ENCODE results near the gene TOE1.
"Not testable (repeated sequence)": the region's sequence is repeated elsewhere in the genome, so short reads cannot be mapped to it uniquely, and the experiment has no call there.

Gene TOE1

DNA sequence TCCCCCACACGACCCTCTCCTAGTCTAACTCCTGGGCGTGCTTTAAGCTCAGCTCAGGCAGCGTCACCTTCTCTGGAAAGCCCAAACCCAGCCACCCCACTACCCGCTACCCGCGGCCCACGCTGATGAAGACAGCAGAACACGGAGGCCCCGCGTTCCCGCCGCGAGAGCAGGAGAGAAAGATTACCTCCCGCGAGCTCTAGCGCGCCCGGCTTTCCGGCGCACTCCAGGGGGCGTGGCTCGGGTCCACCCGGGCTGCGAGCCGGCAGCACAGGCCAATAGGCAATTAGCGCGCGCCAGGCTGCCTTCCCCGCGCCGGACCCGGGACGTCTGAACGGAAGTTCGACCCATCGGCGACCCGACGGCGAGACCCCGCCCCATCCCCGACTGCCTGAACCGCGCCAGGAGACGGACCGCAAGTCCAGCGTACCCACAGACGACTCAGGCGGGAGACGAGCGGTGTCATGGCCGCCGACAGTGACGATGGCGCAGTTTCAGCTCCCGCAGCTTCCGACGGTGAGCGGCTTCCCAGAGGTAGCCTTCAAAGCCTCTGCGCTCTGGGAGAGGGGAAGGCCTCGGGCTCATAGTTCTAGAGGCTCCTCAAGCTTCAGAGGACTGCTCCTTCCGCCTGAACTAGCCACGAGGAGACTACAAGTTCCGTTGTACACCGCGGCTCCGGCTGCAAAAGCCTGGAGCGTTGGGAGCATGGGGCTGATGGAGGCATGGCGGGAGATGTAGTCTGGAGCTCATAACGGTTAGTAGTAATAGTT lies at the start of gene TOE1, which contains the start of gene MUTYH:
Gene TOE1, plus strand, starts transcription at position 382 of the 770 bp plus-strand sequence. Its CDS starts 83 bp downstream, at position 465.
Gene MUTYH, minus strand, starts transcription at position 652 of the 770 bp plus-strand sequence. CDS start 5,935 bp downstream, outside the sequence.
- DNase-seq, result peak; percentile 89 to 96 (median 95)

- DNase-seq, result not testable (repeated sequence)
These were observed 49.0 kb upstream of the TOE1 start for GRCh38 chr1:45291002-45291401.

- DNase-seq, result no peak
These were observed 48.3 kb upstream of the TOE1 start for GRCh38 chr1:45291716-45292115.

- DNase-seq, result no peak
These were observed 42.2 kb upstream of the TOE1 start for GRCh38 chr1:45297666-45298356.

- no peak for DNase-seq
These were observed 40.7 kb upstream of the TOE1 start for GRCh38 chr1:45299296-45299695.

DNA sequence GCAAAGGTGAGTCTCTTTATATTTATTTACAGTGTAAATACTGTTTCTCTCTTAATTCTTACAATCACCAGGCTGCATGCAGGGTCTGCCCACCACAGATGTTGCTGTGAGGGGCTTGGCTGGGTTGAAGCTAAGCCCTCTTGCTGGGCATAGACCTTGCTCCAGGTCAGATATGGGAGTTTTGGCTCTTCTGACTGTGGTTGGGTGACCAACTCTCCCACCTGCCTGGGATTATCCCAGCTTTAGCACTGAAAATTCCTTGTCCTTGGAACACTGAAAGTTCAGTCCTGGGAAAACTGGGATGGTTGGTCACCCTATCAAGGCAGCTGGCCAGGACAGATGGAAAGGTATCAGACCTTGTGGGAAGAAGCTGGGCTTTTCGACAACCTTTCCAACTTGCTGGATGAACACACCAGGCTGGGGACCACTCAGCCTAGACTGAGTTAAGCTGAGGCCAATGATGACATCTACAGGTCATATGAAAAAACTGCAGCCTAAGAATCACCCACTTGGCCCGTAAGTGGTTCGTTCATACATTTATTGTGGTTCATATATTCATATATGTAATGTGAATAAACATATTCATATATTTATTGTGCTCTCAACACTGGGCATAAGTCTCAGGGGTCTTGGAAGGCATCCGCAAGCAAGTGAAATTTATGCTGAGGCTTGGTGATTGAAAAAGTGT lies 39.8 kb upstream of the TOE1 start:
- peak; percentile 68 to 83 (median 81) for DNase-seq

- DNase-seq, result no peak
These were observed 39.3 kb upstream of the TOE1 start for GRCh38 chr1:45300669-45300997.

DNA sequence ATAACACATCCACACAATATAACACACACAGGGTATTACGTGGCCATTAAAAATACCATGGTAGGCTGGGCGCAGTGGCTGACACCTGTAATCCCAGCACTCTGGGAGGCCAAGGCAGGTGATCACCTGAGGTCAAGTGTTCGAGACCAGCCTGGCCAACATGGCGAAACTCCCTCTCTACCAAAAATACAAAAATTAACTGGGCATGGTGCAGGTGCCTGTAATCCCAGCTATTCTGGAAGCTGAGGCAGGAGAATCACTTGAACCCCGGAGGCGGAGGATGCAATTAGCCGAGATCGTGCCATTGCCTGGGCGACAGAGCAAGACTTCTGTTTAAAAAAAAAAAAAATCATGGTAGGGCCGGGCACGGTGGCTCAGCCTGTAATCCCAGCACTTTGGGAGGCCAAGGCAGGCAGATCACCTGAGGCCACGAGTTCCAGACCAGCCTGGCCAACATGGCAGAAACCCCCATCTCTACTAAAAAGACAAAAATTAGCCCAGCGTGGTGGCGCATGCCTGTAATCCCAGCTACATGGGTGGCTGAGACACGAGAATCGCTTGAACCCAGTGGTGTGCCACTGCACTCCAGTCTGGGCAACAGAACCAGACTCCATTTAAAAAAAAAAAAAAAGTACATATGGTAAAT lies 37.3 kb upstream of the TOE1 start:
- no peak for DNase-seq

DNA sequence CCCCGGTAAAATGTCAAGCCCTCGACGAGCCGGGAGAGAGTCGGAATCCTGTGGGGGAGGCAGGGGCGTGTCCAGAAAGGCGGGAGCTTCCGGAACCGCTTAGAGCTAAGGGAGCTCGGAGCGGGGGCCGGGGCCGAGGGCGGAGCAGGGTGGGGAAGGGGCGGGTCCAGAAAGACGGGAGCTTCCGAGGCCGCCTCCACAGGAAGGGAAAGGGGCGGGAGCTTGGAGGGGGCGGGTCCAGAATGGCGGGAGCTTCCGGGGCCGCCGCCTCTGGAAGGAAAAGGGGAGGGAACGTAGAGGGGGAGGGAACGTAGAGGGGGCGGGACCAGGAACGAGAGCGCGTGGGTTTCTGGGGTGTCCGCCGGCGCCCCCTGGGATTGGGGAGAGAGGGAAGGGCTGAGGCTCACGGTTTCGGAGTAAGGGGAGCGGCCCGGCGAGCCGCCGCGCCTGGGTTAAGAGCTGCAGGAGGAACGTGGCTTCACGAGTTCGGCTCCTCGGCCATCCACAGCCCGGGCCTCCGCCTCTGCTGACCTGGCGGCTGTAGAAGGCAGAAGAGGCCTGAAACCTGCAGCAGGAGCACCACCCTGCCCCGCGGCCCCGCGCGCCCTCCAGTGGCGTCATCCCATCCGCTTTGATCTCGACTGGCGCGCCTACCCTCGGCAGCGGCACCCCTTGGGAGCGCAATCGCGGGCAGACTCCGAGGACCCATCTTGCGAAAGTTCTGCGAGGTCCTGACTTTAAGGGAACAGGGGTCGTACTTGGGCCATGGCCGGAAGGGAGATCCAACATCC lies 36.3 kb upstream of the TOE1 start:
- DNase-seq, result peak; percentile 98 to 99 (median 99)

DNA sequence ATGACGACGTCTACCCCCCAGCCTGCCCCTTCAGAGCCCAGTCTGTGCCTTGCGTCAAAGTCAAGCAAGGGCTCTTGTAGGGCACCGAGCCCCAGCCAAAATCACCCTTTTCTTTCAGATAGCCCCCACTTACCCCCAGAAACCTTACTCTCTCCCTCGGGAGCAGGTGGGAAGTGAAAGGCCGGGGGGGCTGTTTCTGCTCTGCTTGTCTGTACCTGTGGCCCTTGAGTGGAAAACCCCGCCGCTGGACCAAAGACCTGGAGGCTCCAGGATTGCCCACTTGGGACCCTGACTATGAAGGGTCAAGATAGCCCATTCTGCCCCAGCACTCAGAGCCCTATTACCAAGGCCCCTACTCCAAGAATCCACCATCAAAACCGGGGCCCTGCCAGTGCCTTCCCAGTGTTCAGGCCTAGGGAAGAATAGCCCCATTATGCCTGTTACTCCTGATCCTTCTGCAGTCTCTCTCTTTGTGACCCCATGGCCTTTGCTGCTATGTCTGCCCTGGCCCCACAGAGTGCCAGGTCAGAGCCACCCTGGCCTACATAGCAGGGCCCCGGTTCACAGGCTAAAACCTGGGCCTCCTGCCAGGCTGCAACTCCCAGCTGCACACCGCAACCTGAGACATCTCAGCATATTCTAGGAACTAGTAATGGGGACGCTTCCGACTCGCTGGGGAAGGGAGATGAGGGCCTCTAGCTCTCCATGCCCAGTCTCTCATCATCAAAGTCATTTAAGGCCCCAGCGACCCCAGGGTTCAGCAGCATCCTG lies 35.5 kb upstream of the TOE1 start:
- DNase-seq, result no peak

- no peak for DNase-seq
These were observed 34.7 kb upstream of the TOE1 start for GRCh38 chr1:45305231-45305630.

- DNase-seq, result peak in 1 of 3 donors; percentile 20
These were observed 33.7 kb upstream of the TOE1 start for GRCh38 chr1:45306319-45306718.

GRCh38 chr1:45306905-45307304 lies 33.1 kb upstream of the TOE1 start:
- no peak for DNase-seq

DNA sequence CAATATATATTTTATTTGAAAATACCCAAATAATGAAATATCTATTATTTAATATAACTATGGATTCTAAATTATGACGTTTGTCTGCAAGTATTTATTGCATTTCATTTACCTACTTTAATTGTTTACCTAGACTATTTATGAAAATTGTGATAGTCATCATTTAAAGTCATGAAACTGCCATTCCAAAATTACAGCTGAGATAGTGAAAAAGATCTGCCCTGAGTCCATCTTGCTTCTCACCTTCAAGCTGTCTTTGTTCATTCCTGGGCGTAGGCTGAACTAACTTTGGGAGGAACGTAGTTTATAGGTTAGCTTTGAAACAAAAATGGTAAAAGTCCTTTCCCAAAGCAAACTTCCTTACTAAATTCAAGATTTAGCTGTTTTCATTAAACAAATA lies 25.7 kb upstream of the TOE1 start:
- no peak for DNase-seq

GRCh38 chr1:45317166-45317565 lies 22.8 kb upstream of the TOE1 start:
- no peak for DNase-seq

DNA sequence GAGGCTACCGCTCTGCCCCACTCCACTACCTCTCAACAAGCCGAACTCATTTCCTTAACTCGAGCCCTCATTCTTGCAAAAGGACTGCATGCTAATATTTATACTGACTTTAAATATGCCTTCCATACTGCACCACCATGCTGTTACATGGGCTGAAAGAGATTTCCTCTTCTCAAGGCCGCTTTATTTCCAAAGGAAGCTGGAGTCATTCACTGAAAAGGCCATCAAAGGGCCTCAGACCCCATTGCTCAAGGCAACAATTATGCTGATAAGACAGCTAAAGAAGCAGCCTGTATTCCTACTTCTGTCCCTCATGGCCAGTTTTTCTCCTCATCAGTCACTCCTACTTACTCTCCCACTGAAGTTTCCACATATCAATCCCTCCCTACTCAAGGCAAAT lies 20.2 kb upstream of the TOE1 start:
- no peak for DNase-seq

GRCh38 chr1:45321444-45321843 lies 18.5 kb upstream of the TOE1 start:
- no peak for DNase-seq

DNA sequence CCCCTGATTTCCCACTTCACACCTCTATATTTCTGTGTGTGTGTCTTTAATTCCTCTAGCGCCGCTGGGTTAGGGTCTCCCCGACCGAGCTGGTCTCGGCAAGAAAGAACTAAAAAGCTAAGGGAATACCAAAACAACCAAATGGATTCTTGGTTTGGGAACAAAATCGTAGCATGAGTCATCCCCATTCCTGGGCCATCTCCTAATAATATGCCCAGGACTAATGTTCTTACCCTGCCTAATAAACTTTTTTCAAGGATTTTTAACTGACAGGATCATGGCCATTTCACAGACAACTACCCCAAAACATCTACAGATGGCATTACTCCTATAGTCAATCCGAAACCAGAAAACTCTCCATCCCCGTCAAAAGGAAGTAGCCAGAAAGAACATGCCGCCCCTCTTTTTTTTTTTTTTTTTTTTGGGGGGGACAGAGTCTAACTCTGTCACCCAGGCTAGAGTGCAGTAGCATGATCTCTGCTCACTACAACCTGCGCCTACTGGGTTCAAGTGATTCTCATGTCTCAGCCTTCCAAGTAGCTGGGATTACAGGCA lies 17.4 kb upstream of the TOE1 start:
- DNase-seq, result no peak

GRCh38 chr1:45325851-45326506 lies 14.0 kb upstream of the TOE1 start:
- no peak for DNase-seq
